NT2/D1 (cell line): ENCODE data around the gene PTGR2.

ENCODE experiments used
- DNase-seq: peaks from one replicate; pipeline ENCODE4 v3.0.0-alpha.2; 2011; ENCODE audit warnings: low read depth, low spot score
- H3K27me3 ChIP-seq: 2 replicates; pipeline ENCODE4 v1.6.0; 2011; ENCODE audit warnings: mild to moderate bottlenecking; ENCODE audit not compliant: insufficient read length, insufficient read depth
- H3K36me3 ChIP-seq: 2 replicates; pipeline ENCODE4 v1.6.1; 2011; ENCODE audit warnings: mild to moderate bottlenecking, low read length, mixed read lengths; ENCODE audit not compliant: insufficient read depth, insufficient read length
- H3K4me1 ChIP-seq: 2 replicates; pipeline ENCODE4 v1.5.1; 2011; ENCODE audit not compliant: insufficient read depth, insufficient read length
- H3K4me3 ChIP-seq: 2 replicates; pipeline ENCODE4 v1.5.1; 2011; ENCODE audit warnings: low read depth; ENCODE audit not compliant: insufficient read length
- H3K9ac ChIP-seq: 2 replicates; pipeline ENCODE4 v1.6.0; 2011; ENCODE audit warnings: low read depth; ENCODE audit not compliant: insufficient read length
- H3K9me3 ChIP-seq: 2 replicates; pipeline ENCODE4 v1.5.1; 2011; ENCODE audit warnings: mild to moderate bottlenecking, low read length; ENCODE audit not compliant: insufficient read depth
- SUZ12 ChIP-seq: IDR thresholded peaks from 2 replicates; pipeline ENCODE4 v1.6.1; 2011; ENCODE audit not compliant: insufficient read length, insufficient read depth; ENCODE audit errors: extremely low read depth
- YY1 ChIP-seq: IDR thresholded peaks from 2 replicates; pipeline ENCODE4 v1.6.1; 2011; ENCODE audit not compliant: insufficient read length, insufficient read depth
- ZNF274 ChIP-seq: IDR thresholded peaks from 2 replicates; pipeline ENCODE4 v1.6.1; 2011; ENCODE audit warnings: mild to moderate bottlenecking, low read depth, low read length

The PTGR2 gene

GRCh38 chr14:73851567-73852382 lies at the start of gene PTGR2:
Gene PTGR2 (plus strand): TSS chr14:73851831. CDS start chr14:73858863, 7,032 bp downstream.
- DNase-seq, result peak; percentile 91
- Histone ChIP-seq H3K9ac (peak within 1 kb of the TSS; percentile 89), H3K4me3 (peak within 1 kb of the TSS; percentile 69), H3K27me3 (no peaks in the 10 kb centered on the region), H3K9me3 (no peaks in the 10 kb centered on the region), H3K36me3 (peaks cover 9% of the 10 kb centered on the region), H3K4me1 (no peaks in the 10 kb centered on the region)
- TF ChIP-seq SUZ12, result no peak
- no peak for TF ChIP-seq YY1
- TF ChIP-seq ZNF274, result no peak

DNA sequence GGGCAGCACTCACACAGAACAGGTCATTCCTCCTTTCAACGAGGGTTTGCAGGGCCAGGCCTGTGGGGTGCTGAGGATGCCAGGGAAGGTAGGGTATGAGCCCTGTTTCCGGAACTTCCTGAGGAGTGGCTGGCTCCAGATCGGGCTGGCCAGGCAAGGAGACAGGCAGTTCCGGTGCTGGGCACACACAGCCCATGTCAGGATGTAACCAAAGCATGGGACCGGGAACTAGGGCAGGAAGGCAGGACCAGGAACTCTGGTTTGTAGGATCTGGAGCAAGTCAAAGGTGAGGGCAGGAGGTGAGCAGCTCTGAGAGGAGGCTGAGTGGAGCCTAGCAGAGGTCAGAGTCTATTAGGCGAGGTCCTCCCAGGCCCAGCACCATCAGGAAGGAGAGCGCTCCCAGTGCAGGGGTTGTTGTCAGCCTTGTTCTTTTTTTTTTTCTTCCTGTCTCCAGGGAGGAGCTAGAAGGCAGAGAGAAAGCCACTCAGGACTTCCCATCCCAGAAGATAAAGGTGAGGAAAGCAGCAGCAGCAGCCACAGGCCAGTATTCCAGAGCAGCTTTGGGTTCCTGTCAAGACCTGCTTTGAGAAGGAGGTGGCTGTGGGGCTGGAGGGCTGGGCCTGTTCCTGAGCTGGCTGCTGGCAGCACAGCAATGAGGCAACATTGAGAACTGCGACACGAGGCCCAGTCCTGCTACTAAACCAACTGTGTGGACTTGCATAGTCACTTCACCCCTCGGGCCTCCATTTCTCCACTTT lies 49.0 kb upstream of the PTGR2 start:
- Histone ChIP-seq H3K4me1 (peaks cover 8% of the 10 kb centered on the region), H3K36me3 (no peaks in the 10 kb centered on the region), H3K9me3 (no peaks in the 10 kb centered on the region), H3K9ac (no peak overlapping the region), H3K4me3 (no peak overlapping the region), H3K27me3 (no peaks in the 10 kb centered on the region)
- DNase-seq, result no peak
- no peak for TF ChIP-seq ZNF274
- no peak for TF ChIP-seq SUZ12
- TF ChIP-seq YY1, result no peak

DNA sequence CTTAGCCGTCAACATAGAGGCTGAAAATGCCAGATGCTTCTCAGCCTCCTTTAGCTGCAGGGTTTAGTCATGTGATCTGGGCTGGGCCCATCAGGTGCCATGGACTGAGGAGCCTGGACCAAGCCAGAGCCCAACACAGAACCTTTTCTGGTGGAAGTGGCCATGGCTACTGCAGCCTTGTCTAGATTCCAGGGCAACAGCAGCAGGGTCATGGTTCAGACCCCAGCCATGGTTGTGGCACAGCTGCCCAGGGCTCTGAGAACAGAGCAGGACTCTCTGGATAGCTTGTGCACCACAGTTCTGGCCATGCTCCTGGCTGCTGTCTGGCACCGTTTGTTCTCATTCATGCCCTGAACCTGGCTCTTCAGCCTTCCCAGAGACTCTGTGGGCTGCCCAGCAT lies 47.0 kb upstream of the PTGR2 start:
- no peak overlapping the region for H3K9ac ChIP-seq
- TF ChIP-seq SUZ12, result no peak
- no peak for TF ChIP-seq ZNF274
- no peak for TF ChIP-seq YY1
- no peaks in the 10 kb centered on the region for H3K27me3 ChIP-seq
- H3K4me1 ChIP-seq, result peaks cover 8% of the 10 kb centered on the region
- H3K9me3 ChIP-seq, result no peaks in the 10 kb centered on the region
- H3K36me3 ChIP-seq, result no peaks in the 10 kb centered on the region
- no peak overlapping the region for H3K4me3 ChIP-seq
- no peak for DNase-seq

GRCh38 chr14:73807457-73807856 lies 44.2 kb upstream of the PTGR2 start:
- no peak for DNase-seq
- Histone ChIP-seq H3K9me3 (no peaks in the 10 kb centered on the region), H3K9ac (no peak overlapping the region), H3K4me3 (no peak overlapping the region), H3K27me3 (no peaks in the 10 kb centered on the region), H3K4me1 (peaks cover 6% of the 10 kb centered on the region), H3K36me3 (no peaks in the 10 kb centered on the region)
- TF ChIP-seq SUZ12 (no peak), YY1 (no peak), ZNF274 (no peak)

DNA sequence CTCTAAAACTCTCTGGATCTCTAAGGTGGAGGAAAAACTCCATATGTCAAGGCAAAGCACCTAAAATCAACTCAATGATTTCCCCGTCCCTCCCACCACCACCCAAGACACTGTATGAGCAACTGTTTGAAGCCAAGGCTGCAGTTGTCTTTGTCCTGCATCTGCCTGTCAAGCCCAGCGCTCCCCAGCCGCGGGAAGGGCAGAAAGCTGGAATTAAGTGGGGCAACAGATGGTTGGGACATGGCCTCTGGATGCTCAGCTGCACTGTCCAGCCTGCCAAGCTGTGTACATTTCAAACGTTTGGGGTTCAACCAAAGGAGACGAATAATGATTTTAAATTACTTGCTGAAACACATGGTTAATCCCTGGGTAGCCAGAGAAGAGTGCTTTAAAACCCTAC lies 42.2 kb upstream of the PTGR2 start:
- H3K9me3 ChIP-seq, result no peaks in the 10 kb centered on the region
- no peaks in the 10 kb centered on the region for H3K36me3 ChIP-seq
- H3K27me3 ChIP-seq, result no peaks in the 10 kb centered on the region
- no peak overlapping the region for H3K4me3 ChIP-seq
- DNase-seq, result no peak
- no peak overlapping the region for H3K9ac ChIP-seq
- no peaks in the 10 kb centered on the region for H3K4me1 ChIP-seq
- TF ChIP-seq SUZ12 (no peak), YY1 (no peak), ZNF274 (no peak)

DNA sequence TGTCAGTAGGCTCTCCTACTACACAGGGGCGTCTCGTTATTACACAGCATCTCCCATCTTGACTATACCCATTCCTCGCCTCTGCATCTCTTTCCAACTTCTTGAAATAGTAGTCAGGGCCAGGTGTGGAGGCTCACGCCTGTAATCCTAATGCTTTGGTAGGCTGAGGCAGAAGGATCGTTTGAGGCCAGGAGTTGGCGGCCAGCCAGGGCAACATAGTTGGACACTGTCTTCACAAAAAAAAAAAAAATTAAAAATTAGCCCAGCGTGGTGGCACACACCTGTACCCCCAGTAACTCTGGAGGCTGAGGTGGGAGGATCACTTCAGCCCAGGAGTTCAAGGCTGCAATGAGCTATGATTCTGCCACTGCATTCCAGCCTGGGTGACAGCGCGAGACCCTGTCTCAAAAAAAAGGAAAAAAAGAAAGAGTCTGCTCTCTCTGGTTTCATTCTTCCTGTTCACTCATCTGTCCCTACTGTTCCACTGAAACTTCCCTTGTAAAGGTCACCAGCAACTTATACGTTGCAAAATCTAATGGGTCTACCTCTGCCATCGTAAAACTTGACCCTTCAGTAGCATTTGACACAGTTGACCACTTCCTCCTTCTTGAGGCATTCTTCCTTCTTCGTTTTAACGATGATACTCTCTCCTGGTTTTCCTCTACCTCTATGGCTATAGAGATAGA lies 41.0 kb upstream of the PTGR2 start:
- no peak for DNase-seq
- Histone ChIP-seq H3K27me3 (no peaks in the 10 kb centered on the region), H3K4me1 (no peaks in the 10 kb centered on the region), H3K9ac (no peak overlapping the region), H3K4me3 (no peak overlapping the region), H3K36me3 (no peaks in the 10 kb centered on the region), H3K9me3 (no peaks in the 10 kb centered on the region)
- no peak for TF ChIP-seq YY1
- TF ChIP-seq SUZ12, result no peak
- no peak for TF ChIP-seq ZNF274

GRCh38 chr14:73811164-73811503 lies 40.5 kb upstream of the PTGR2 start:
- no peaks in the 10 kb centered on the region for H3K4me1 ChIP-seq
- H3K9ac ChIP-seq, result no peak overlapping the region
- no peaks in the 10 kb centered on the region for H3K27me3 ChIP-seq
- H3K4me3 ChIP-seq, result no peak overlapping the region
- no peaks in the 10 kb centered on the region for H3K36me3 ChIP-seq
- H3K9me3 ChIP-seq, result no peaks in the 10 kb centered on the region
- DNase-seq, result no peak
- TF ChIP-seq SUZ12 (no peak), ZNF274 (no peak)
